SH-SY5Y (cell line): Measurements from ENCODE around the gene OR4Q2.

Experiments used
- GATA2 ChIP-seq: IDR thresholded peaks from 2 replicates; pipeline ENCODE4 v1.6.1; 2011; ENCODE audit warnings: mild to moderate bottlenecking, low read depth, low read length
- GATA3 ChIP-seq: IDR thresholded peaks from 2 replicates; pipeline ENCODE4 v1.6.1; 2011; ENCODE audit warnings: low read depth, mild to moderate bottlenecking, low read length, moderate library complexity

Gene OR4Q2

DNA sequence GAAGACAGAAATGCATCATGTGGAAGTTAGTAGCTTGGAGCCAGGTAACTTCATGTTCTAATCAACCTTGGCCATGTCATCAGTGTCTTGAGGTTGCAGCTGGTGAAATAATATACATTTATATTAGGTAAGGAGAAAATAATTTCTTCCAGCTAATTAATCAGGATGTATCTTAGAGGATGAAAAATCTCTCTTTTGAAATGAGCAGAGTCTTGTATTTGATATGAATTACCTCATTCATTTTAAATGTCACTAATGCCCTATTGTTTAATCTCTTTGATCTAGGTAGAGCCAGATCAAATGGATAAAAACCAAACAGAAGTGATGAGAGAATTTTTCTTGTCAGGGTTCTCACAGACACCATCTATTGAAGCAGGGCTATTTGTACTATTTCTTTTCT, at the start of gene OR4Q2:
TSS of gene OR4Q2 (plus strand) at position 301 of the 400 bp plus-strand sequence.
- TF ChIP-seq GATA3 (no peak), GATA2 (no peak)

DNA sequence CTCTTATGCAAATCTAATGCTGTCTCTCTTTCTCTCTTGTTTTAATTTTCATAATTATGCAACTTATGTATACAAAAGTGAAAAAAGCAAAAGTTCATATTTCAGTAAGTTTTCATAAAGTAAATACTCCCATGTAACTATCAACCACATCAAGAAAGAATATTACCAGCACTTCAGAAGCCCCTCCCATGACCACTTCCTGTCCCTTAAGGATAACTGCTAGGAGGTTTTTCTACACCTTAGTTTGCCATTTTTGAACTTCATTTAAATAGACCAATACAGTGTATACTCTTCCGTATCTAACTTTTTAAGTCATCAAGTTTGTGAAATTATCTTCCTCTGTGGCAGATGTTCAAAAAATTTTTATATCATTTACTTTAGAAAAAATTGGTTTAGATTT, 27.1 kb upstream of the OR4Q2 start:
- TF ChIP-seq GATA3, result no peak
- no peak for TF ChIP-seq GATA2

DNA sequence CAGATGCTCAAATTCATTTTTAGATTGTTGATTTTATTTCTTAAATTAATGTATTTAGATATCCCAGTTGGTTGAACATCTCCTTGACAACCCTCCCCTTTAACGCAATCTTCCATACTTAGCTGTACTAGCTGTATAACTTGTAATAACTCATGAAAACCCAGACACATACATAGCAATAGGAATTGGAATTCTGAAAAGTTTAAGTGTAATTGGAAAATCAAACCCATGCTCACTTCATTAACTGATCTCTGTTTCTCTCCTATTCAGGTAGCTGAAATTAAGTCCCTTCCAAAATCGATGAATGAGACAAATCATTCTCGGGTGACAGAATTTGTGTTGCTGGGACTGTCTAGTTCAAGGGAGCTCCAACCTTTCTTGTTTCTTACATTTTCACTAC, 26.7 kb upstream of the OR4Q2 start, which contains the start of gene OR4K15:
TSS of gene OR4K15 (plus strand) at position 301 of the 400 bp plus-strand sequence. CDS start at position 301, 0 bp downstream.
- TF ChIP-seq GATA2, result no peak
- TF ChIP-seq GATA3, result no peak

DNA sequence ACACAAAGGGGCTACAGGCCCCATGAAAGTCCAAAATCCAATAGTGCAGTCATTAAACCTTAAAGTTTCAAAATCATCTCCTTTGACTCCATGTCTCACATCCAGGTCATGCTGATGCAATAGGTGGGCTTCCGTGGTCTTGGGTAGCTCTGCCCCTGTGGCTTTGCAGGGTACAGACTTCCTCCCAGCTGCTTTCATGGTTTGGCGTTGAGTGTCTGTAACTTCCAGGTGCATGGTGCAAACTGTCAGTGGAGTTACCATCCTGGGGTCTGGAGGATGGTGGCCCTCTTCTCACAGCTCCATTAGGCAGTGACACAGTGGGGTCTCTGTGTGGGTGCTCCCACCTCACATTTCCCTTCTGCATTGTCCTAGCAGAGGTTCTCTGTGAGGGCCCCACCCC, 8.5 kb upstream of the OR4Q2 start:
- no peak for TF ChIP-seq GATA3
- no peak for TF ChIP-seq GATA2

DNA sequence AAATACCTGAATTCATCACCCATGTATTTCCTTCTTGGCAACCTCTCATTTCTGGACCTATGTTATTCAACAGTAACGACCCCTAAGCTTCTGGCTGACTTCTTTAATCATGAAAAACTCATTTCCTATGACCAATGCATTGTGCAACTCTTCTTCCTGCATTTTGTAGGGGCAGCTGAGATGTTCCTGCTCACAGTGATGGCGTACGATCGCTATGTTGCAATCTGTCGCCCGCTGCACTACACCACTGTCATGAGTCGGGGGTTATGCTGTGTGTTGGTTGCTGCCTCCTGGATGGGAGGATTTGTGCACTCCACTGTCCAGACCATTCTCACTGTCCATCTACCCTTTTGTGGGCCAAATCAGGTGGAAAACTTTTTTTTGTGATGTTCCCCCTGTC, 356 bp downstream of the OR4Q2 start:
- TF ChIP-seq GATA2 (no peak), GATA3 (no peak)

DNA sequence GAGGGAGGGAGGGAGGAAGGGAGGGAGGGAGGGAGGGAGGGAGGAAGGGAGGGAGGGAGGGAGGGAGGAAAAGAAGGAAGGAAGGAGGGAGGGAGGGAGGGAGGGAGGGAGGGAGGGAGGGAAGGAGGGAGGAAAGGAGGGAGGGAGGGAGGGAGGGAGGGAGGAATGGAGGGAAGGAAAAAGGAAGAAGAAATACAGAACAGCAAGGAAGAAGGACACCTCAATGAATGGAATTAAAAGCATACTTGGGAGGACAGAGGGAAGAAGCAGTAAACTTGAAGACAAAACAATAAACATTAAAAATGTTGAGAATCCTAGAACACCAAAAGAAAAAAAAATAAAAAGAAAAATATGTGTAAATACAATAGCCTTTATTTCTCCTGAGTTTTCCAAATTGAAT, 6.2 kb downstream of the OR4Q2 start:
- TF ChIP-seq GATA2 (no peak), GATA3 (no peak)

DNA sequence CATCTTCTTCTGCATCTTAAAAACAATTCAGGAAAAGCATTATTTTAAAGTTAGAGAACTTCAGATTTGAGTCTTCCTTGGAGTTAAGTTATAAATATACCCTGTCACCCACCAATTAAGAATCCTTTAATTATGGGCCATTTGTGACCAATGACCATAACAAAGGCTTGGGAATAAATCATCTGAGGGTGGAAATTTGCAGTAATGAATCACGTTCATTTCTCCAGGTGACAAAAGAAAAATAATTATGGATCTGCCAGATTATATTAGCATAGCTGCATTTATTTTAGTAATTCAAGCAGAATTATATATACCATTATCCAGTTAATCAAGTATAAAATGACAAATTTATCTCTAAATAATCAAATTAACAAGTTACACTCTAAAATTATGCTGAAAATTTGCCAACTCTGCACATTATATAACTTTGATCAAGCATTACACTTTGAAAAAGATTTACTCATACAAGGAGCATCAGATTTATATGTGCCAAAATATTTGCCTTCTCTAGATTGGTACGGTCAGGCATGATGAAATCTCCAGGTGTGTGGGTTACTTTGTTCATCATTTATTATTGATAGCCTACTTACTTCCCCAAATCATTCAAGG, 17.4 kb downstream of the OR4Q2 start, which contains the start of gene OR4K14:
TSS of gene OR4K14 (minus strand) at position 51 of the 609 bp plus-strand sequence. CDS start 4,114 bp downstream, outside the sequence.
- no peak for TF ChIP-seq GATA2
- TF ChIP-seq GATA3, result no peak

DNA sequence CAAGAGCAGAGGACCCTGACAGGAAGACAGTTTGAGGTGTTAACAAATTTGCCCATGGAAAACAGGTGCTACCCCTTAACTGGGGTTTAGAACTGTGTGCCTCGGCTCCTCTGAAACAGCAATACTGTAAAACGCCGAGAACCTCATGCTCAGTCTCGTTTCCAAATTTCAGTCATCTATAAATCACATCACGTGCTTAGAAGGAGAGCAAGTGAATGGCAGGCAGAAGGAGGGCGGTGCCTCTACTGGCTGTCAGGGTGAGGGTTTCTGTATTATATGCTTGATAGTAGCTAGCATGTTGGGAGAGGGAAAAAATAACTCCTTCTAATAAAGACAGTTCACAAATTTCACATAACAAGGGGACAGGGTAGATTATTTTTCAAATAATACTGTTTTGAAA, 29.1 kb downstream of the OR4Q2 start:
- no peak for TF ChIP-seq GATA3
- TF ChIP-seq GATA2, result no peak

DNA sequence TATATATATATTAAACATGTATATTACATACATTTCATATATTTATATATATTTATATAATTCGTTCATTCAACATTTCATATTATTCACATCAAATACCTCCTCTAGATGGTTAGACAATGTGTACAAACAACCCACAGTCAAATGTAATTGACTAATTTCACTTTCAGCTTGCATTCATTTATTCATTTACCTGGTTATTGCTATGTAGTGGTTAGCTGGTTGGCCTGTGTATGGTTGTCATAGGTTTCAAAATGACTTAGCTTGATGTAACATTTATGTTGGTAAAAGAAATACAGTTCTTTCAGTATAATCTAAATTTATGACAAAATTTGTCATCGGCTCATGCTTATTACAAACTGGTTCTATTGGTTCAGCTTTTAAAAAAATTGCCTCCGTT, 33.5 kb downstream of the OR4Q2 start:
- TF ChIP-seq GATA3 (no peak), GATA2 (no peak)

DNA sequence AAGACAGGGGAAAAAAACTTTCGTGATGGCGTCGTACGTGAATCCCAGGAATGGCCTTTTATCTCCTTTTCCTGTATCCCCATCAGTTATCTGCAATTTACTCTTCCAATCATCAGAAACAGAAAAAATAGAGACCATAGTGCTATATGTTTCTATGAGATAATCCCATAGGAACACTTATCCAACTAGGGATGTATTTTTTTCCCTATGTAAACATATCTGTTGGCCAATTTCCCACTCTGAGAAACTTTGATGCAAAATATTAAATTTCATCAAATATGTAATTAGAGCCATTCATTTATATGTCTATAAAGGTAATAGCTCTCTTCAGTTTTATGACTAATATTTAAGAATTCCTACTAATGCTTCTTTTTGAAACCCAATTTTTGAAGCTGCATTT, 34.0 kb downstream of the OR4Q2 start, which contains the start of gene OR4K13:
TSS of gene OR4K13 (minus strand) at position 101 of the 400 bp plus-strand sequence. CDS start 1,280 bp downstream, outside the sequence.
- TF ChIP-seq GATA3 (no peak), GATA2 (no peak)

DNA sequence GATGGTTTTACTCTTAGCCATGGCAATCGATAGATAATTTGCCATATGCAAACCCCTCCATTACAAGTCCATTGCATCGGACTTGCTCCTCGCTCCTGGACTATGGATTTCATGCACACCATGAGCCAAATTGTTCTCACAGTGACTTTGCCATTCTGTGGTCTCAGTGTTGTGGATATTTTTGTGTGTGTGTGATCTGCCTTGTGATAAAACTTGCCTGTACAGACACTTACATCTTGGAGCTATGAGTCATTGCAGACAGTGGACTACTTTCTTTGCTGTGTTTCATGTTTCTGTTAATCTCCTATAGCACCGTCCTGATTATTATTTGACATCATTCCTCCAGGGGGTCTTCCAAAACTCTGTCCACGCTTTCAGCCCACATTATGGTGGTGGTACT, 42.3 kb downstream of the OR4Q2 start:
- TF ChIP-seq GATA2, result no peak
- no peak for TF ChIP-seq GATA3

DNA sequence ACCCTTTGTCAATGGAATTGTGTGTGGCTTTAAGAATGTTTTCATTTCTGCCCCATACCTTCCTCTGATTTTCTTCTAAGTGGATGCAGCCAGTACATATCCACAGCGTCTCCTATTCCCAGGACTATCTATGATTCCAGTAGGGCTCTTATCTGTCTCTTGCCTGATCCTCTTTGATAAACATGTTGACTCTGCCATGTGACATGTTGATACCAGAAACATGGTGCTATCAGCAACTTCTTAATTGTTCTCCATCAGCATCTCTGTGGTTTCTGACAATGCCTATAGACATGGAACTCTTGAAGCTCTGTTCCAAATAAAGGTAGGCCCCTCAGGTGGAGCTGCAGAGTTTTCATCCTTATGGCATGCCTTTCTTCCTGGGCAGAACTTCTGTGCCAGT, 46.2 kb downstream of the OR4Q2 start:
- TF ChIP-seq GATA2 (no peak), GATA3 (no peak)
